Hypothalamus (tissue), 51 donors: ENCODE measurements around the gene ZNF274.
"Not testable (repeated sequence)": the region's sequence is repeated elsewhere in the genome, so short reads cannot be mapped to it uniquely, and the experiment has no call there.

Experiments used
- DNase-seq, 51 donors: peaks; one replicate each; lab custom pipeline; 2025; lab: John Stamatoyannopoulos, UW

ZNF274 gene

GRCh38 chr19:58209577-58209976, 26.7 kb downstream of the ZNF274 start:
- DNase-seq, result no peak

DNA sequence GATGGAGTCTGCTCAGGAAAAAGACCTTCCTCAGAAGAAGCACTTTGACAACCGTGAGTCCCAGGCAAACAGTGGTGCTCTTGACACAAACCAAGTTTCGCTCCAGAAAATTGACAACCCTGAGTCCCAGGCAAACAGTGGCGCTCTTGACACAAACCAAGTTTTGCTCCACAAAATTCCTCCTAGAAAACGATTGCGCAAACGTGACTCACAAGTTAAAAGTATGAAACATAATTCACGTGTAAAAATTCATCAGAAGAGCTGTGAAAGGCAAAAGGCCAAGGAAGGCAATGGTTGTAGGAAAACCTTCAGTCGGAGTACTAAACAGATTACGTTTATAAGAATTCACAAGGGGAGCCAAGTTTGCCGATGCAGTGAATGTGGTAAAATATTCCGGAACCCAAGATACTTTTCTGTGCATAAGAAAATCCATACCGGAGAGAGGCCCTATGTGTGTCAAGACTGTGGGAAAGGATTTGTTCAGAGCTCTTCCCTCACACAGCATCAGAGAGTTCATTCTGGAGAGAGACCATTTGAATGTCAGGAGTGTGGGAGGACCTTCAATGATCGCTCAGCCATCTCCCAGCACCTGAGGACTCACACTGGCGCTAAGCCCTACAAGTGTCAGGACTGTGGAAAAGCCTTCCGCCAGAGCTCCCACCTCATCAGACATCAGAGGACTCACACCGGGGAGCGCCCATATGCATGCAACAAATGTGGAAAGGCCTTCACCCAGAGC, 29.6 kb downstream of the ZNF274 start:
- DNase-seq, result no peak

DNA sequence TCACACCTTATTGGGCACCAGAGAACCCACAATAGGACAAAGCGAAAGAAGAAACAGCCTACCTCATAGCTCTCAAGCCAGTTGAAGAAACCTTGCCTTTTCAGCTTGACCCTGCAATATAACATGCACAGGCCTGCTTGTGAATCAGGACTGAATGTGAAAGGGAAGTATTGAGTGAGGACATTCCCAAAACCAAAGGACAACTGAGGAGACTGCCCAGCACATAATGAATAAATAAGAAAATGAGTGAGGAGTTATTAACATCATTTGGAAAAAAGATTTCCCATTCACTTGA, 30.2 kb downstream of the ZNF274 start:
- DNase-seq, result no peak

GRCh38 chr19:58217069-58217481, 34.2 kb downstream of the ZNF274 start:
- no peak for DNase-seq

DNA sequence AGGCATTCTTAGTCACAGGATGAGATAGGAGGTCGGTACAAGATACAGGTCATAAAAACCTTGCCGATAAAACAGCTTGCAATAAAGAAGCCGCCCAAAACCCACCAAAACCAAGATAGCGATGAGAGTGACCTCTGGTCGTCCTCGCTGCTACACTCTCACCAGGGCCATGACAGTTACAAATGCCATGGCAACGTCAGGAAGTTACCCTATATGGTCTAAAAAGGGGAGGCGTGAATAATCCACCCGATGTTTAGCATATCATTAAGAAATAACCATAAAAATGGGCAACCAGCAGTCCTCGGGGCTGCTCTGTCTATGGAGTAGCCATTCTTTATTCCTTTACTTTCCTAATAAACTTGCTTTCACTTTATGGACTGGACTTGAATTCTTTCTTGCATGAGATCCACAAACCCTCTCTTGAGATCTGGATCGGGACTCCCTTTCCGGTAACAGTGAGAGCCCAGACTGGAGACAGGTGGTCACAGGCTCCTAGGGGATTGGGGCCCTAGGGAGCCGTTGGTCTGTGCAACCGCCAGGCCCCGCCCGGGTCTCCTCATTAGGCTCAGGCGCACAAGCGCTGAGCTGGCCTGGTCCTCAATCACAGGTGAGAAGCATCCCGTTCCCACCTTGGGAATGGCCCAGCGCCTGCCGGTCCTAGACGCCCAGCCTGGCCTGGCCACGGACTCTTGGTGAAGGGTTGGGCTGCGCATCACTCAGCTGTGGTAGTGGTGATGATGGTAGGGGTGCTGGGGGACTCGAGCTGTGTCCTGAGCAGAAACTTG, 34.9 kb downstream of the ZNF274 start:
- DNase-seq, result no peak

GRCh38 chr19:58218899-58219298, 36.0 kb downstream of the ZNF274 start:
- DNase-seq, result no peak

- DNase-seq, result peak in 8 of 51 donors; percentile 14 to 50 (median 43)
Observed at GRCh38 chr19:58227964-58228584, 45.2 kb downstream of the ZNF274 start.

DNA sequence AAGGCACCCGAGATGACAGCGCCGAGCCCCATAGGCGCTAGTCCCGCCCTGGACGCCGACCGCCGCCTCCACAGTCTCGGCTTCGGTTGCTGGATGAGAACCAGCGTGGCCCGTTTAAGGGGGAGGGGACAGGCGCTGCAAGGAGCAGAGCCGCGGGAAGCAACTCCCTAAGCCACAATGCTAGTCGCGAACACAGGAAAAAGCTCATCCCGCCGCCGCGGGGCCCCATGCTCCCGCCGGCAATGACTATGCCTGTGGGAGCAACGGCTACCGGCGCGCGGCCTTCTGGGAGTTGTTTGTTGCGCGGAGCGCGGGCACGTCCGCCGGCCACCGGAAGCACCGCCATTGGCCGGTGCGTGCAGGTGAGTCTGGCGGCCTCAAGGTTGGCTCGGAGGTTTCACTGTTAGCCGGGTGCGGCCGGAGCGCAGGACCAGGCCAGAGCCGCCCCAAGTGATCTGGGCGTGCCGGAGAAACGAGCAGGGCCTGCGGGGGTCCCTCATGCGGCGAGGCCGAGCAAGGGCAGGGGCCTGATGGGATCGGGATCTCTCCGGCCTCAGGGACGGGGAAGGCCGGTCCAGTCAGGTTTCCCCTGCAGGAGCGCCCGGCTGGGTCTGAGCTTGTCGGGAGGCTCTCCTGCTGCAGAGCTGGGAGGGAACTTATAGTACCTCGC, 45.9 kb downstream of the ZNF274 start, which contains the start of gene ZNF544:
Gene ZNF544 (plus strand): TSS at position 330 of the 670 bp plus-strand sequence. CDS start 15,110 bp downstream, outside the sequence.
- peak in 50 of 51 donors; percentile 11 to 83 (median 59) for DNase-seq

DNA sequence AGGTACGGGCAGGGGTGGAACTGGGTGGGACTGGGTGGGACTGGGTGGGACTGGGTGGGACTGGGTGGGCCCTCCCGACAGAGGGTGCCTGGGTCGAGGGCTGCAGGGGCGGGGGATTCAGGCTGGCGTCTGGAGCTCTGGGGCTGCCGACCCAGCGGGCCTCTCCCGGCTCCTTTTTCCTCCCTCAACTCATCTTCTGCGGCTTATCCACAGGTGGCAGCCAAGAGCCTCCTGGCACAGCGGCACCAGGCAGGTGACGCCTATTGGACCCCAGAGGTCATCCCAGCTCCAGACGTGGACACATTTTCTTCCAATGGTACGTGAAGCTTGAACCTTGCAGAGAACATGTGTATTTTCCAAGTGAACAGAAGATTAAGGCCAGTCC, 46.4 kb downstream of the ZNF274 start:
- DNase-seq, result peak in 19 of 51 donors; percentile 4 to 59 (median 19)

- DNase-seq, result no peak
Observed at GRCh38 chr19:58237324-58237723, 54.5 kb downstream of the ZNF274 start.

- DNase-seq, result no peak
Observed at GRCh38 chr19:58243351-58243750, 60.5 kb downstream of the ZNF274 start.

DNA sequence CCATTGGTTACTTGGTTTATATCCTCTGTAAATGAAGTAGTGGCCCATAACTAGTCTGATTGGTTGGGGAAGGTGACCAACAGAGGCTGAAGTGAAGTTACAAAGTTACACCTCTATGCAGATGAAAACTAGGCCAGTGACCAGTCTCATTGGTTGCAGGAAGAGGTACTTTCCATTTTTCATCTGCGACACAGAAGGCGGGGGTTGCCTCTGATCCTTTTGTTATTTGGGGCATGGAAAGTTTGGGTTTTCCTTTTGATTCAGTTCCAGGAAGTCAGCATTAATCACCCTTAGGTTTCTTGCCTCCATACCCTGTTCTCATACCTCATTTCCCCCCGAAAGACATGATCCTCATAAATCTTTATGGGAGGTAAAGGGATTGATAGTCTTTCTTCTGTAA, 66.0 kb downstream of the ZNF274 start:
- no peak for DNase-seq

GRCh38 chr19:58252102-58252685, 69.3 kb downstream of the ZNF274 start:
- DNase-seq, result no peak

- DNase-seq, result not testable (repeated sequence)
Observed at GRCh38 chr19:58258259-58258658, 75.4 kb downstream of the ZNF274 start.

DNA sequence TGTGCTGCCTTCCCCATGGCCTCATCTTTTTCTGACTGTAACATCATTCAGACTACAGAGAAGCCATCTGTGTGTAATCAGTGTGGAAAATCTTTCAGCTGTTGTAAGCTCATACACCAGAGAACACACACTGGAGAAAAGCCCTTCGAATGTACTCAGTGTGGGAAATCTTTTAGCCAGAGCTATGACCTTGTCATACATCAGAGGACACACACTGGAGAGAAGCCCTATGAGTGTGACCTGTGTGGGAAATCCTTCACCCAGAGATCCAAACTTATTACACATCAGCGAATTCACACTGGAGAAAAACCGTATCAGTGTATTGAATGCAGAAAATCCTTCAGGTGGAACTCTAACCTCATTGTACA, 78.7 kb downstream of the ZNF274 start:
- DNase-seq, result no peak

GRCh38 chr19:58261968-58262921, 79.4 kb downstream of the ZNF274 start:
- no peak for DNase-seq

DNA sequence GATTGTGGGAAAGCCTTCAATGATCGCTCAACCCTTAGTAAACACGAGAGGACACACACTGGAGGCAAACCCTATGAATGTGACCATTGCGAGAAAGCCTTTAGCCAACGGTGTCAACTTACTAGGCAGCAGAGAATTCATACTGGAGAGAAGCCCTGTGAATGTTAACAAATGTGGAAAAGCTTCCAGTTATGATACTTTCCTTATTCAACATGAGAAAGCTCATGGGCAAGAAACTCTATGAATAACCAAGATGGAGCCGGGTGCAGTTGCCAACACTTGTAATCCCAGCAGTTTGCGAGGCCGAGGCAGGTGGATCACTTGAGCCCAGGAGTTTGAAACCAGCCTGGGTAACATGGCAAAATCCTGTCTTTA, 80.0 kb downstream of the ZNF274 start:
- DNase-seq, result no peak
